ENCODE measurements around the gene CPSF3. TPM values are rescaled to one million over a fixed set of nuclear protein-coding genes. Genes with fewer than 3 reads are reported as not detected.
A peak's percentile ranks its signal among the peaks of the same experiment; 100 is the strongest.

Gene CPSF3
- polyA plus RNA-seq, 2 donors = 11.9 to 17.6 TPM

DNA sequence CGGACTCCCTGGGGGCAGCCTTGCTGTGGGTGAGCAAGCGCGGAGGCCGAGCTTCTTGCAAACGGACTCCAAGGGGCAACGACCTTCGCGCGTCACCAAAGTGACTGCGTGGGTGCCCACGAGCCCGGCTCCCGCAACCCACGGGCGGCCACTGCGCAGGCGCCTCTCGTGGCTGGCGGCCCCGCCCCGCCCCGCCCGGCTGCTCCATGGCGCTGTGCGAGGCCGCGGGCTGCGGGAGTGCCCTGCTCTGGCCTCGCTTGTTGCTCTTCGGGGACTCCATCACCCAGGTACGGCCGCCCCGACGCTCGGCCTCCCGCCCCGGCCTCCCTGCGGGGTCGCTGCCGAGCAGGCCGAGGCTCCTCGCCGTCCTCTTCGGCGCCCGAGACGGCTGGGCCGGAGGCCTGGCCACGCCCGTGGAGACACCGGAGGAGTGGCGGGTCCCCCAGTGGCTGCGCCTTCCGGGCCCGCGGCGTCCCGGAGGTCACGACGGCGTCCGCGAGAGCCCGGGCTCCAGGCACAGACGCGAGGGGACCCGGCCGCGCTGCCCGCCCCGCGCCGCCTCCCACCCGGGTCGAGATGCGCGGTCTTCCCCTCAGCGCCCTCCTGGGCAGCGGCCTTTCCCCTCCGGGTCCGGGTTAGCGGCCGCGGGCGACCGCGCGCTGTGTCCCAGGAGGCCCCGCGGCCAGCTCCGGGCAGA is 51.1 kb downstream of the CPSF3 start, which contains the start of gene IAH1:
IAH1 (plus strand) TSS at position 191 of the 697 bp plus-strand sequence; CDS start at position 207, 16 bp downstream.
- 0% methylated on average over 78 to 91 of the region's 91 CpGs for WGBS, 2 donors
- H3K27ac ChIP-seq (ENCODE audit: low read depth in 2 of 2, low read length in 1 of 2) = peak within 1 kb of the TSS; percentile 87 to 91
- no peaks in the 10 kb centered on the region for H3K9me3 ChIP-seq (ENCODE audit: control insufficient read depth in 2 of 2, insufficient read depth in 1 of 2, low read depth in 1 of 2, low read length in 1 of 2)
- H3K4me1 ChIP-seq (ENCODE audit: control insufficient read depth in 2 of 2, insufficient read depth in 2 of 2, low read length in 1 of 2) = peaks cover 0 to 9% of the 10 kb centered on the region in 2 donors
- peaks cover 2 to 3% of the 10 kb centered on the region in 2 donors for H3K36me3 ChIP-seq (ENCODE audit: control insufficient read depth in 2 of 2, insufficient read depth in 2 of 2, low read length in 1 of 2)
- no peaks in the 10 kb centered on the region for H3K27me3 ChIP-seq (ENCODE audit: control insufficient read depth in 1 of 2, insufficient read depth in 2 of 2, low read length in 2 of 2)
- peak within 1 kb of the TSS; percentile 68 to 78 for H3K4me3 ChIP-seq (ENCODE audit: low read depth in 1 of 2, low read length in 2 of 2)

DNA sequence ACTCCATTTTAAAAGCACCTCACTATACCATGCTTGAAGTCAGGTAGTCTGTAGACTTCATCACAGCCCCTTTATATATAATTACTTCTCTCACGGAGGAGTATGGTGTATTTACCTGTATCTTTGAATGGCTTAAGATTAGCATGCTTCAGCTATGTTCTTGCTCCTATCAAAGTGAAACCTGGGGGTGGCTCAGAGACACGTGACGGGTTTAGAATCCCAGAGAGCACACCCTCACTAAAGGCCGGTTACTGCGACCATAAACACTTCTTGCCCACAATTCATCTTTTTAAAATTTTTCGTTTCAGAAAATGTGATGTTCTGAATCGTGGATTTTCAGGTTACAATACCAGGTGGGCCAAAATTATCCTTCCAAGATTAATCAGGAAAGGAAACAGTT is 54.5 kb downstream of the CPSF3 start:
- no peak overlapping the region for H3K27ac ChIP-seq (ENCODE audit: low read depth in 2 of 2, low read length in 1 of 2)
- H3K36me3 ChIP-seq (ENCODE audit: control insufficient read depth in 2 of 2, insufficient read depth in 2 of 2, low read length in 1 of 2) = peaks cover 4 to 10% of the 10 kb centered on the region in 2 donors
- H3K4me3 ChIP-seq (ENCODE audit: low read depth in 1 of 2, low read length in 2 of 2) = no peak overlapping the region
- 75 to 87% methylated on average over 7 of the region's 7 CpGs for WGBS, 2 donors
- H3K9me3 ChIP-seq (ENCODE audit: control insufficient read depth in 2 of 2, insufficient read depth in 1 of 2, low read depth in 1 of 2, low read length in 1 of 2) = no peaks in the 10 kb centered on the region
- peaks cover 0 to 9% of the 10 kb centered on the region in 2 donors for H3K4me1 ChIP-seq (ENCODE audit: control insufficient read depth in 2 of 2, insufficient read depth in 2 of 2, low read length in 1 of 2)
- H3K27me3 ChIP-seq (ENCODE audit: control insufficient read depth in 1 of 2, insufficient read depth in 2 of 2, low read length in 2 of 2) = no peaks in the 10 kb centered on the region

DNA sequence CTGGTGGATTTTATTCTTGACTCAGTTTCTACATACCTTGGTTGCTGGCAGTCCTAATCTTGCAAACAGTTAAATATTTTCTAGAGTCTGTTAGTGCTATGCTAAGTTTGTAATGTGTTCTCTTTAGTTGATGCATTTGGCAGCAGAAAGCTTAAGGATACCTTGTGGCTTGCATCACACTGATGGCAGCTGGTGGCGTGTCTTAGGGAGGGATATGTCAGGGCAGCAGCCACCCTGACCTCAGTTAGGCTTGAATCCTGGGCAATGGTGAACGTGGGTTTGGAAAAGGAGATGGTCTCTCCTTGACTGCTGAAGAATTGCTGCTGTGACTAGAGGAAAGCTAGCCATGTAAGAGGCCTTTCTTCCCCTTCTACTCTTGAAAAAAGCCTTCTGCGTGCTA is 55.1 kb downstream of the CPSF3 start:
- Histone ChIP-seq H3K4me3 (ENCODE audit: low read depth in 1 of 2, low read length in 2 of 2) (no peak overlapping the region), H3K36me3 (ENCODE audit: control insufficient read depth in 2 of 2, insufficient read depth in 2 of 2, low read length in 1 of 2) (peaks cover 8 to 12% of the 10 kb centered on the region in 2 donors), H3K27ac (ENCODE audit: low read depth in 2 of 2, low read length in 1 of 2) (no peak overlapping the region), H3K9me3 (ENCODE audit: control insufficient read depth in 2 of 2, insufficient read depth in 1 of 2, low read depth in 1 of 2, low read length in 1 of 2) (no peaks in the 10 kb centered on the region), H3K27me3 (ENCODE audit: control insufficient read depth in 1 of 2, insufficient read depth in 2 of 2, low read length in 2 of 2) (no peaks in the 10 kb centered on the region), H3K4me1 (ENCODE audit: control insufficient read depth in 2 of 2, insufficient read depth in 2 of 2, low read length in 1 of 2) (peaks cover 0 to 6% of the 10 kb centered on the region in 2 donors)
- 74 to 86% methylated on average over 3 of the region's 3 CpGs for WGBS, 2 donors

DNA sequence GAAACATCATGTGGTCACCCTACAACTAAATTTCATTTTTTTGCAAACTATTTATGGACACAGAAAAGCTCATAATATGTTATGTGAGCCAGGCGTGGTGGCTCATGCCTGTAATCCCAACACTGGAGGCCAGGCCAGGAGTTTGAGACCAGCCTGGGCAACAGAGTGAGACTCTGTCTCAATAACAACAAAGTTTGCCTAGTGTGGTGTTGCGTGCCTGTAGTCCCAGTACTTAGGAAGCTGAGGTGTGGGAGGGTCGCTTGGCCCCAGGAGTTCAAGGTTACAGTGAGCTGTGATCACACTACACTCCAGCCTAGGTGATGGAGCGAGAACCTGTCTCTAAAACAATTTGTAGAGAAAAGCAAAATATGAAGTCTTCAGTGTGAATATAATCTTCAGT is 56.7 kb downstream of the CPSF3 start:
- H3K27me3 ChIP-seq (ENCODE audit: control insufficient read depth in 1 of 2, insufficient read depth in 2 of 2, low read length in 2 of 2) = no peaks in the 10 kb centered on the region
- peaks cover 22 to 23% of the 10 kb centered on the region in 2 donors for H3K36me3 ChIP-seq (ENCODE audit: control insufficient read depth in 2 of 2, insufficient read depth in 2 of 2, low read length in 1 of 2)
- H3K4me3 ChIP-seq (ENCODE audit: low read depth in 1 of 2, low read length in 2 of 2) = no peak overlapping the region
- H3K27ac ChIP-seq (ENCODE audit: low read depth in 2 of 2, low read length in 1 of 2) = no peak overlapping the region
- H3K4me1 ChIP-seq (ENCODE audit: control insufficient read depth in 2 of 2, insufficient read depth in 2 of 2, low read length in 1 of 2) = no peaks in the 10 kb centered on the region
- no peaks in the 10 kb centered on the region for H3K9me3 ChIP-seq (ENCODE audit: control insufficient read depth in 2 of 2, insufficient read depth in 1 of 2, low read depth in 1 of 2, low read length in 1 of 2)
- 95 to 97% methylated on average over 4 of the region's 4 CpGs for WGBS, 2 donors

DNA sequence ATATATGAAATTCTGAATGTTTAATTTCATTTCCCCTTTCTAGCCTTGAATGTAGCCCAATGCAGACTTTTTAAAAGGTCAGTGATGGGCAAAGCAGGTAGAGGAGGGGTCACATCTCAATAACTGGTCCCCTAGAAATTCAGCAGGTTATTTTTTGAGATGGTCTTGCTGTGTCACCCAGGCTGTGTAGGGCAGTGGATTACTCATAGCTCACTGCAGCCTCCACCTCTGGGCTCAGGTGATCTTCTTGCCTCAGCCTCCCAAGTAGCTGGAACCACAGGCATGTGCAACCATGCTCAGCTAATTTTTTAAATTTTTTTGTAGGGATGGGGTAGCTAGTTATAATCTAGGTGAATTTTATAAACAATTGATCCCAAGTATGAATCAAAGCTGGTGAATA is 59.7 kb downstream of the CPSF3 start:
- H3K4me1 ChIP-seq (ENCODE audit: control insufficient read depth in 2 of 2, insufficient read depth in 2 of 2, low read length in 1 of 2) = no peaks in the 10 kb centered on the region
- H3K27me3 ChIP-seq (ENCODE audit: control insufficient read depth in 1 of 2, insufficient read depth in 2 of 2, low read length in 2 of 2) = no peaks in the 10 kb centered on the region
- no peak overlapping the region for H3K27ac ChIP-seq (ENCODE audit: low read depth in 2 of 2, low read length in 1 of 2)
- peaks cover 28% of the 10 kb centered on the region in 2 donors for H3K36me3 ChIP-seq (ENCODE audit: control insufficient read depth in 2 of 2, insufficient read depth in 2 of 2, low read length in 1 of 2)
- H3K9me3 ChIP-seq (ENCODE audit: control insufficient read depth in 2 of 2, insufficient read depth in 1 of 2, low read depth in 1 of 2, low read length in 1 of 2) = no peaks in the 10 kb centered on the region
- H3K4me3 ChIP-seq (ENCODE audit: low read depth in 1 of 2, low read length in 2 of 2) = no peak overlapping the region

DNA sequence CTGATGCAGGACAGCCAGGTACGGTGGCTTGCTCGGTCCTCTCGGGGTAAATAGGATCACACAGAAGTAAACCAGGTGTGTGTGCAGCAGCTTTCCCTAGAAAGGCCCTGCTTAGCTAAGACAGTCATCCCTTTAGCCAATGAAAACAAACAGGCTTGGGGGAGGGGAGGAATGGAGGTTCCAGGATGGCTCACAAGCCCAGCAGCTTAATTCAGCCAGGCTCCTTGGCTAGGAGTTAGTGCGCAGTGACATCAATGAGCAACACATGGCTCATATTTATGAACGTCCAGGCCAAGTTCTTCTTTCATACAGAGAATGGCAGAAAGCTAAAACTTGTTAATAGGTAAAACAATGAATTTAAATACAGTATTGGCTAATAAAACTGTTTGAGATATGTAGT is 61.1 kb downstream of the CPSF3 start:
- WGBS, 2 donors = 82 to 86% methylated on average over 5 of the region's 5 CpGs
- H3K4me1 ChIP-seq (ENCODE audit: control insufficient read depth in 2 of 2, insufficient read depth in 2 of 2, low read length in 1 of 2) = no peaks in the 10 kb centered on the region
- H3K27me3 ChIP-seq (ENCODE audit: control insufficient read depth in 1 of 2, insufficient read depth in 2 of 2, low read length in 2 of 2) = no peaks in the 10 kb centered on the region
- no peaks in the 10 kb centered on the region for H3K9me3 ChIP-seq (ENCODE audit: control insufficient read depth in 2 of 2, insufficient read depth in 1 of 2, low read depth in 1 of 2, low read length in 1 of 2)
- no peak overlapping the region for H3K27ac ChIP-seq (ENCODE audit: low read depth in 2 of 2, low read length in 1 of 2)
- H3K36me3 ChIP-seq (ENCODE audit: control insufficient read depth in 2 of 2, insufficient read depth in 2 of 2, low read length in 1 of 2) = peaks cover 28% of the 10 kb centered on the region in 2 donors
- H3K4me3 ChIP-seq (ENCODE audit: low read depth in 1 of 2, low read length in 2 of 2) = no peak overlapping the region

DNA sequence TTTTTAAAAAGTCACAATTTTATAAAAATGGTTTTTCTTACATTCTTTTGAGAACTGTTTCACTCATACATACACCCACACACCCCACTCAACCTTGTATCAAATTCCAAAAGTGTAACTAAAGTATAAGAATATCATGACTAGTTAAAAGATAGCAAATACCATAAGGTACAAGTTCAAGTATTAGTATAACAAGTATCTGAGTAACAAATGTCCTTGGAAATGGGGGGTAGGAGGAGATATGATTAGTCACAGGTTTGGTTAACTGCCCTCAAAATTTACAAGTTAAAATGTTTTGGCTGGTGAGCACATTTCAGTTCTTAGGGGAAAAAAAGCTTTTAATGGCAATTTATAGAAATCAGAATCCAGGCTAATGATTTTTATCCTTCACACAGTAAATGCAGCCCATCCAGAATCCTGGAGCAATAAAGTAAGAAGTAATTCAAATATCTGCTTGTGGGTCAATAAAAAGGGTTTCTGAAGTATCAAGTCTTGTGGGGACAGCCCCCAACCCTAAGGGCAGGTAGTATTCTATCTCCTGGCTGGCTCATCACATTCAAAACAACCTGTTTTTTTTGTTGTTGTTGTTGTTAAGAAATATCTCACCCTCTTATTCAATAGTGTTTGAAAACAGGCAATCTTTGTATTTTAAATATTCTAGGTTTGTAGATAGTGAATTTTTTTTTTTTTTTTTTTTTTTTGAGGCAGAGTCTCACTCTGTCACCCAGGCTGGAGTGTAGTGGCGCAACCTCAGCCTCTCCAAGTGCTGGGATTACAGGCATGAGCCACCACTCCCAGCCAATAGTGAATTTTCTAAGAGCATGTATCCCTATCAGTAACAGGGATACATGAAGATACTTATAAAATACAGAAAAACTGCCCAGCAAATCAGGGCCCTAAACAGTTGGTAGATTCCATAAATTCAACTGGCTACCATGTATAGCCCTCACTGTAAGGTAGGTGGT is 65.4 kb downstream of the CPSF3 start:
- Histone ChIP-seq H3K4me3 (ENCODE audit: low read depth in 1 of 2, low read length in 2 of 2) (no peak overlapping the region), H3K4me1 (ENCODE audit: control insufficient read depth in 2 of 2, insufficient read depth in 2 of 2, low read length in 1 of 2) (no peaks in the 10 kb centered on the region), H3K36me3 (ENCODE audit: control insufficient read depth in 2 of 2, insufficient read depth in 2 of 2, low read length in 1 of 2) (peaks cover 25 to 32% of the 10 kb centered on the region in 2 donors), H3K27me3 (ENCODE audit: control insufficient read depth in 1 of 2, insufficient read depth in 2 of 2, low read length in 2 of 2) (no peaks in the 10 kb centered on the region), H3K9me3 (ENCODE audit: control insufficient read depth in 2 of 2, insufficient read depth in 1 of 2, low read depth in 1 of 2, low read length in 1 of 2) (no peaks in the 10 kb centered on the region), H3K27ac (ENCODE audit: low read depth in 2 of 2, low read length in 1 of 2) (no peak overlapping the region)
- 100% methylated on average over 1 of the region's 1 CpG for WGBS, 2 donors

DNA sequence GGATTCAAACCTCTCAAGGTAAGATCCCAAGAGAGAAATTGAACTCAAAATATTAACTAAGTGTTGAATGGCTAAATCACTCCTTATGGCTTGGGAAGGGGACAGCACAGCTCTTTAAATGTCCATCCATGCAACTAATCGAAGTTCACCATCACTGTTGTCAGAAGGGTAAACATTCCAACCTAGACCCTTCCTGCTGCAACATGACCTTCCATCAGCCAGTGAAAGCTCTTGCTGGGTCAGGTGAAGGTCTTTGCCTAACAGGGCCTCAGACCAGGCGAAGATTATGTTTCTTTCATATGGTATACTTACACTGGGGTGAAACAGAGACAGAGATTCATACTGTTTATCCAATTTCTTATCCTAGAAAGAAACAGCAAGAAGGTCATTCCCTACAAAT is 67.3 kb downstream of the CPSF3 start:
- 75 to 79% methylated on average over 2 of the region's 2 CpGs for WGBS, 2 donors
- H3K36me3 ChIP-seq (ENCODE audit: control insufficient read depth in 2 of 2, insufficient read depth in 2 of 2, low read length in 1 of 2) = peaks cover 15 to 24% of the 10 kb centered on the region in 2 donors
- H3K9me3 ChIP-seq (ENCODE audit: control insufficient read depth in 2 of 2, insufficient read depth in 1 of 2, low read depth in 1 of 2, low read length in 1 of 2) = no peaks in the 10 kb centered on the region
- H3K4me3 ChIP-seq (ENCODE audit: low read depth in 1 of 2, low read length in 2 of 2) = no peak overlapping the region
- no peaks in the 10 kb centered on the region for H3K4me1 ChIP-seq (ENCODE audit: control insufficient read depth in 2 of 2, insufficient read depth in 2 of 2, low read length in 1 of 2)
- H3K27me3 ChIP-seq (ENCODE audit: control insufficient read depth in 1 of 2, insufficient read depth in 2 of 2, low read length in 2 of 2) = no peaks in the 10 kb centered on the region
- no peak overlapping the region for H3K27ac ChIP-seq (ENCODE audit: low read depth in 2 of 2, low read length in 1 of 2)

DNA sequence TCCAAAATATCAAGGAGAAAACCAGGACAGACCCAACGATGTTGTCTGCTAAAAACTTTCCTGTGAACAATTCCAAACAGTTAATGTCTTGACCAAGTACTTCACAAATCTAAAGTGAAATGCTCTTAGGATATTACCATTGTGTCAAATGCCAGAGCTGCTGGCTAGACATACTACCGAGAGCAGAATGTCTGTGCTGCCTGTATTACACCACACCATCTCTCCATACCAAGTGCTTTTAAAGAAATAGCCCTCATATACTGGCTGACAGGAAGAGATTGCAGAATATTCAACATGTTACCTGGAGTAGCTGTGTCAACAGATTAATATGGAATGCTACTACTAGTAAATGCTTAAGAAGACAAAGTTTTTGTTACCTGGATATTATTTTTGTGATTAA is 69.5 kb downstream of the CPSF3 start:
- 54 to 68% methylated on average over 2 of the region's 2 CpGs for WGBS, 2 donors
- Histone ChIP-seq H3K4me3 (ENCODE audit: low read depth in 1 of 2, low read length in 2 of 2) (no peak overlapping the region), H3K27ac (ENCODE audit: low read depth in 2 of 2, low read length in 1 of 2) (no peak overlapping the region), H3K27me3 (ENCODE audit: control insufficient read depth in 1 of 2, insufficient read depth in 2 of 2, low read length in 2 of 2) (no peaks in the 10 kb centered on the region), H3K9me3 (ENCODE audit: control insufficient read depth in 2 of 2, insufficient read depth in 1 of 2, low read depth in 1 of 2, low read length in 1 of 2) (no peaks in the 10 kb centered on the region), H3K4me1 (ENCODE audit: control insufficient read depth in 2 of 2, insufficient read depth in 2 of 2, low read length in 1 of 2) (no peaks in the 10 kb centered on the region), H3K36me3 (ENCODE audit: control insufficient read depth in 2 of 2, insufficient read depth in 2 of 2, low read length in 1 of 2) (peaks cover 21 to 28% of the 10 kb centered on the region in 2 donors)

Data from esophagus (tissue), 2 donors.